ES-I3 (cell line): Measurements from ENCODE around the gene MYO7B.
A peak's percentile ranks its signal among the peaks of the same experiment; 100 is the strongest.

Experiments used
- H3K36me3 ChIP-seq: 2 replicates; pipeline ENCODE4 v1.6.1; 2013; ENCODE audit warnings: mild to moderate bottlenecking, low read length, control low read depth, moderate library complexity; ENCODE audit not compliant: insufficient read depth
- H3K4me1 ChIP-seq: 2 replicates; pipeline ENCODE4 v1.6.1; 2013; ENCODE audit warnings: mild to moderate bottlenecking, control low read depth, low read length; ENCODE audit not compliant: insufficient read depth
- H3K9ac ChIP-seq: 2 replicates; pipeline ENCODE4 v1.6.1; 2013; ENCODE audit warnings: low read depth, mild to moderate bottlenecking, low read length, moderate library complexity
- H3K9me3 ChIP-seq: 2 replicates; pipeline ENCODE4 v1.6.1; 2013; ENCODE audit warnings: mild to moderate bottlenecking, low read length, moderate library complexity; ENCODE audit not compliant: control insufficient read depth, insufficient read depth

The MYO7B gene

DNA sequence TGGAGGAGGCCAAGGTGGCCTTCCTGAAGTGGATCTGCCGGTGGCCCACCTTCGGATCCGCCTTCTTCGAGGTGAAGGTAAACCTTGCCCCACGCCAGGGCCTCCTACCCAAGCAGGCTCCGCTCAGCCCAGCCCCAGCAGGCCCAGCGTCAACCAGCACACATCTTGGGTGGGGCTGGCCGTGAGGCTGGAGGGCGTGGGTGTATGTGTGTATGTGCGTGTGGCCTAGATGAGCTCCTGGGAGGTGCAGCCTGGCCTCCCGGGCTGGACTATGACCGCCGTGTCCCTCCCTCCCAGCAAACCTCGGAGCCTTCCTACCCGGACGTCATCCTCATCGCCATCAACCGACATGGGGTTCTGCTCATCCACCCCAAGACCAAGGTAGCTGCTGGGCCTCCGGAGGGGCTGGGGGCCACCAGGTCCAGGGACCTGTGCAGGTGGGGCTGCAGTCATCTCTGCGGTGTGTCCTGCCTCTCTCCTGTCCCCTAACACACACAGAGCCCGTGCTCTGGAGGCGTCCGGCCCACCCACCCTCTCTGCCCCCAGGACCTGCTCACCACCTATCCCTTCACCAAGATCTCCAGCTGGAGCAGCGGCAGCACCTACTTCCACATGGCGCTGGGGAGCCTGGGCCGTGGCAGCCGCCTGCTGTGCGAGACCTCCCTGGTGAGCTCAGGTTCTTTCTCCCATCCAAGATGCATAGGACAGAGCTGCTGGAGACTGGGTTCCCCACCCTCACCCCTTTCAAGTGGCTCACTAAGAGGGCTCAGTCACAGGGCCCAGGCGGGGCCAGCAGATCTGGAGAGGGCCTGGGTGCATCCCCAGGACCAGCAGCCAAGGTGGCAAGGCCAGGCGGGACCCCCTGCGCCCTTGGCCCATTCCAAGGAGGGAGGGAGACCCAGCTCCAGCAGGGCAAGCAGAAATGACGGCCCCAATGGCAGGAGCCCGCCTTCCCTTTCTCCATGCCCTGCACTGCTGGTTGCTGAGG lies 101.1 kb downstream of the MYO7B start:
- Histone ChIP-seq H3K9me3 (no peaks in the 10 kb centered on the region), H3K4me1 (peaks cover 9% of the 10 kb centered on the region; the same call in 1 of the 2 replicates), H3K36me3 (no peaks in the 10 kb centered on the region), H3K9ac (no peak overlapping the region)

DNA sequence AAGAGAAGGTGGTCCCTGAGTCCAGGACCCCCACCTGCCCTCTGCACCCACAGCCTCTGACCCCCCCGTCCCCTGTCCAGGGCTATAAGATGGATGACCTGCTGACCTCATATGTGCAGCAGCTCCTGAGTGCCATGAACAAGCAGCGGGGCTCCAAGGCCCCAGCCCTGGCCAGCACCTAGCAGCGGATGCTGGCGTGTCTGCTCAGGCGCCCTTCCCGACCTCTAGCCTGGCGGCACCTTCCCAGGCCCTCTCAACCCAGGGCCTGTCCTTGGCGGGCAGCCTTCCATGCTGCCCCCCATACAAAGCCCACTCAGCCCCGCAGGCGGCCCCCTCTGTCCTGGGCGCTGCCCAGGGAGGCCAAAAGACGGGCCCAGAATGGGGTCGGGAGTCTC lies 101.8 kb downstream of the MYO7B start:
- H3K36me3 ChIP-seq: no peaks in the 10 kb centered on the region
- H3K9me3 ChIP-seq: no peaks in the 10 kb centered on the region
- peaks cover 9% of the 10 kb centered on the region; the same call in 1 of the 2 replicates for H3K4me1 ChIP-seq
- H3K9ac ChIP-seq: peak overlapping the region; percentile 25; the same call in 1 of the 2 replicates

DNA sequence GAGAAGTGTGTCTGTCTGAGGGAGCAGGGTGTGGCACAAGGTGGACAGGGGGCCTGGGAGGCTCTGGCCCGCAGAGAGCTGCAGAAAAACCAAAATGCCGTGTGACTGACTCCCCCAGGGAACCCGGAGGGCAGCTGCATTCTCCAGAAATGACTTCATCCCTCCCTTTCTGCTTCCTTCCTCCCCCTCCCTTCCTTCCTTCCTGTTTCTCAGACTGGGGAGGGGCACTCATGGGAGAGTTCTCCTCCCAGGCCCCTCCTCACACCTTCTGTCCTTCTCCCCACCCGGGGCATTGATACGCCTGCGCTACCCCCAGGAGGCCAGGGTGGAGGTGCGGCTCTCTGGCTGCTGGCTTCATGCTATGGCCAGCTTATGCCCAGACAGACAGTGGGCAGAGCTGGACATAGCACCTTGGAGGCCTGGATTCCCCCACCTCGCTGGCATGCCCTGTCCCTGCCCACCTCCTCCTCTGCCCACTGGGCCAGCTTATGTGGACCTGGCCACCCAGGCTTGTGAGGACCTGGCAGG lies 102.3 kb downstream of the MYO7B start:
- Histone ChIP-seq H3K9me3 (no peaks in the 10 kb centered on the region), H3K36me3 (no peaks in the 10 kb centered on the region), H3K4me1 (peaks cover 9% of the 10 kb centered on the region; the same call in 1 of the 2 replicates), H3K9ac (peak overlapping the region; percentile 28; the same call in 1 of the 2 replicates)

DNA sequence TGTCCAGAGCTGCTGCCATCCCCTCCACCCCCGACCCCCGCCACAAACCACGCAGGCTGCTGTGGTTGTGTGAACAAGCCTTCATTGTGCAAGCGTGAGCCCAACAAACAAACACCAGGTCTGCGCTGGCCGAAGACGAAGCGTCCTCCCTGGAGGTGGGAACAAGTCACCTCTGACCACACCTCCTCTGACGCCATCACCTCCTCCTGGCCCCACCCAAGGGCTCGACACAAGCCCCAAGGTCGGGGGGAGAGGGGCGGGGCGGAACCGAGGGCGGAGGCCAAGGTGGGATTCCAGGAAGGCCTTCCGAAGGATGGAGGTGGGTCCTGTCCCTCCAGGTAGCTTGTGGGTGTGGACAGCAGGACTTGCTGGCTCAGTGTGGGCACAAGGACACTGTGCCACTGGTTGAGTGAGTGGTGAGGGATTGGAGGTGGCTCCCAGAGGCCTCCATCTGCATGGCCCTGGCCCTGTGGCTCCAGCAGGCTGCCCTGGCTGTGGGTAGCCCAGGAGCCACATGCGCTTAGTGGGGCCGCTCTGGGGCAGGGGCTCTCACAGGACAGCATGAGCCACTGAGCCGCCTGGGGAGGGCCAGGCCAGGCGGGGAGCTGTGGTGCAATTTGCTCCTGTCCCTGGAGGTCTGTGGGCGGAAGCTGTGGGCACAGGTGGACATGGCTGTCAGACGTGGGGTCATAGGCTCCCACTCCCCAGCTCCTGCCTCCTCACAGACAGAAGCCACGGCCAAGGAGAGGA lies 103.1 kb downstream of the MYO7B start:
- Histone ChIP-seq H3K9ac (peak overlapping the region; percentile 28; the same call in 1 of the 2 replicates), H3K9me3 (no peaks in the 10 kb centered on the region)

DNA sequence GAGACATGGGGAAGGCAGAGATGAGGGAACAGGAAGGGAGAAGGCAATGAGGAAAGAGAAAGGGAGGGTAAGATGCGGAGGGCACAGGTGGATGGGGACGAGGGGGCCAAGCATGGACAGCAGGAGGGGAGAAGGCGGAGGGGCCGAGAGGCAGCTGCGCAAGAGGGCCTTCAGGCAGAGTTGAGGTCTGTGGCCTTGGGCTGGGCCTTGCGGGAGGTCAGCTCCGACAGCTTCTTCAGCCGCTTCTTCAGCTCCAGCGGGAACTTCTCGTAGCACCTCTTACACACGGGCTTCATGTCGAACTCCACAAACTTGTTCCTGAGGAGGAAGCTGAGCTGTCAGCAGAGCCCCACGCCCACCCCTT lies 103.6 kb downstream of the MYO7B start:
- Histone ChIP-seq H3K36me3 (no peaks in the 10 kb centered on the region), H3K9me3 (no peaks in the 10 kb centered on the region), H3K4me1 (peaks cover 9% of the 10 kb centered on the region; the same call in 1 of the 2 replicates), H3K9ac (no peak overlapping the region)

More for the DNA sequence above, 103.1 kb downstream of the MYO7B start:
- no peaks in the 10 kb centered on the region for H3K36me3 ChIP-seq
- peaks cover 9% of the 10 kb centered on the region; the same call in 1 of the 2 replicates for H3K4me1 ChIP-seq

DNA sequence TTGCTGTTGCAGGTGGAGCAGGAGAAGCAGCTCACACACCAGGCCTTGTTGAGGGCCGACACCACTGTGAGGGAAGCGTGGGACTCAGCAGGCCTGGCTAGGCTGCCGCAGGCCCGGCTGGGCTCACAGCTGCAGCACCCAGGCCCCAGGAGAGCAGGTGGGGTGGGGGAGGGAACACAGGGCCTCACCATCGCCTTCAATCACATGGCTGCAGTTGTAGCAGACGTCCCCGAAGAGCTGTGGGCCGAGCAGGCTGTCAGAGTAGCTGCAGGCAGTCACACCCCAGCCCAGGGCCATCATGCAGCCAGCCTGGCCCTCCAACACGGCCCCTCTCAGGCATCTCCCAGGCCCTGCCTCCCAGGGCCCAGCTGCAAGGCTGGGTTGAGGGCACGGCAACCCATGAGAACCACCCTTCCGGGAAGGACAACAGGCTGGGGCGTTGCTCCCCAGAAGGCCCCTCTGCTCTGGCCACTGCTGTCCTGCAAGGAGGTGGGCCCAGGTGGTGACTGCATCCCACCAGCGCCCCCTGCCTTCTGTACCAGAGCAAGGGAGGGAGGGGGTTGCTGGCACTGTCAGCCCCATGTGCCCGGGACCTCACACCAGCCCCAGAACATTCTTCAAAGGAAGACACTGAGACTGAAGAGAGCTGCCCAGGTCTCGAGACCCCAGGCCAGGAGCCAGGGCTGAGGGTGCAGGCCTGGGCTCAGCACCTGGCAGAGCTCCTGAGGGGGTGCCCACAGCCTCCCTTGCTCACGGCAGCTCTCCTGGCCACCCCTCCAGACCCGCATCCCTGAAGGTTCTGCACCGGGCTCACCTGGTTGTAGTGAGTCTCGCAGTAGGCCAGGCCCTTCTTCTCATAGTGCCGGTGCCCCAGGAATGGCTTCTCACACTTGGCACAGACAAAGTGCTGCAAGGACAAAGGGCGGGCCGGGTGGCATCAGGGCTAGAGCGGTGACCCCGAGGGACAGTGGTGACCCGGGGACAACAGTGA lies 104.9 kb downstream of the MYO7B start:
- Histone ChIP-seq H3K4me1 (peaks cover 9% of the 10 kb centered on the region; the same call in 1 of the 2 replicates), H3K9me3 (no peaks in the 10 kb centered on the region), H3K9ac (no peak overlapping the region), H3K36me3 (no peaks in the 10 kb centered on the region)

DNA sequence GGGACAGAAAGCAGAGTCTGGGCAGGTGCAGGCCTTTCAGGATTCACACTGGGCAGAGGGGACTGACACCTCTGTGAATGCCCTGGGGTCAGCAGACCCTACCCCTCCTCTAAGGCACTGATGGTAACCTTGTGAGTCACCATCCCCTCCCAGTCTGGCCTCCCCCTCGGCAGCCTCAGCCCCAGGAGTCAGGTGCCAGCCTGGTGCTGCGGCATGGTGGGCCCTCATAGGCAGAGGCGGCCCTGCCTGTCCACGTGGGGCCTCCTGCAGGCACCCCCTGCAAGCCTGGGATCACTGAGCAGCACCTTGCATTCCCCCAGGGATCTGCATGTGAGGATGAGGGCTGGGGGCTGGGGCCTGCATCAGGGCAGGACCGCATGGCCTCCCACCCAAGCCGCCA lies 105.7 kb downstream of the MYO7B start:
- no peaks in the 10 kb centered on the region for H3K9me3 ChIP-seq
- no peaks in the 10 kb centered on the region for H3K36me3 ChIP-seq
- peaks cover 9% of the 10 kb centered on the region; the same call in 1 of the 2 replicates for H3K4me1 ChIP-seq
- no peak overlapping the region for H3K9ac ChIP-seq

DNA sequence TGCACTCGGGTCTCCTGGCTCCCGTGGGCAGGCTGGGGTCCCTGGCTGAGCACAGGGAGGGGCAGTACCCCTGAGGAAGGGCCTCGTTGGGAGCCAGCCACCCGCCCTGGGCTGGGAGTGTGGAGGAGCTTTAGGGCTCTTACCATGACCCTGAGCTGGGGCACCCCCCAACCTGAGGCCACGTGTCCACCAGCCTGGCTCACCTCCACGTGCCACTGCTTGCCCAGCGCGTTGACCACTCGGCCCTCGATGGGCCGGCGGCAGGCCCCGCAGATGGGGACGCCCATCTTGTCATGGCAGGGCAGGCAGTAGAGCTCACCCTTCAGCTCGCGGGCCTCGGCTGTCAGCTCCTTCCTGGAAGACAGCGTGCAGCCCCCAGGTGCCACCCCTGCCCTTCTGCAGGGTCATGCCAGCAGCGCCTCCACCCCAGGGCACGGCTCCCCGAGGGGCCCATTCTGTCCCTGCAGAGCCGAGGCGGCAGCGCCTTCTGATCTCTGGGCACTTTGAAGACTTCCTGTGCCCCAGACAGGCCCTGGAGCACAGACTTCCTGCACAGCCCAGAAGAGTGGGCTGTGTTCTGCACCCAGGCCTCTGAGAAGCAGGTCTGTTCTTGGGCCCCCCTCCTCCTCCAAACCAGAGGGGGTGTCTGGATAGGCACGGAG lies 106.5 kb downstream of the MYO7B start:
- Histone ChIP-seq H3K9ac (no peak overlapping the region), H3K36me3 (no peaks in the 10 kb centered on the region), H3K4me1 (peaks cover 6% of the 10 kb centered on the region; the same call in 1 of the 2 replicates), H3K9me3 (no peaks in the 10 kb centered on the region)

DNA sequence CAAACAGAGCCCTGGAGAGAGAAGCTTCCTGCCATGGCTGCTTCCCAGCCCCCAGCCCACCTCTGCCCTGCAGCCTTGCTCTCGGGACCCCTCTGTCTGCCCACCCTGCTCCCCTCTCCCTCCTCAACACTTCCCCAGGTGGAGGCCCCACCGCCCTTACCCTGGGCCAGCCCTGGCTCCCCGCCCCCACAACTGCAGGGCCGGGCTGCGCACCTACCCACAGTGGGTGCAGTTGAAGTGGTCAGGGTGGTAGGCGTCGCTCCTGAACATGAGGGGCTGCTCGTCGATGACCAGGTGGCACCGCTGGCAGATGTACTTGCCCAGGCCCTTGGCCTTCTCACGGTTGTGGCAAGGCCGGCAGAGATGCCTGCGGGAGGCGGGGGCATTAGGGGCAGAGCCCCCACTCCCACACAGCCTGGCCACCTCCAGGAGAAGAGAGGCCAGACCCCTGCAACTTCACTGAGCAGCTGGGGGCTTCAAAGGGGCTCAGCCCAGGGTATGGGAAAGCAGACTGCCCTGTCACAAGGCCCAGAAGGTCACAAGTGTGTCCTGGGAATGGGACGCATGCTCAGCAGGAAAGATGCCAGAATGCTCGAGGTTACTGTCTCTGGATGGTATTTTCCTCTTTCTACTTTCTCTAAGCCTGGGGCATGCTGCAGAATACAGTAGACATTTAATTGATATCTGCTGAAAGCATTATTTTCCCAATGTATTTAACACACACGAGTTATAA lies 107.4 kb downstream of the MYO7B start:
- no peak overlapping the region for H3K9ac ChIP-seq
- no peaks in the 10 kb centered on the region; the same call in 1 of the 2 replicates for H3K4me1 ChIP-seq
- no peaks in the 10 kb centered on the region for H3K9me3 ChIP-seq
- no peaks in the 10 kb centered on the region for H3K36me3 ChIP-seq

DNA sequence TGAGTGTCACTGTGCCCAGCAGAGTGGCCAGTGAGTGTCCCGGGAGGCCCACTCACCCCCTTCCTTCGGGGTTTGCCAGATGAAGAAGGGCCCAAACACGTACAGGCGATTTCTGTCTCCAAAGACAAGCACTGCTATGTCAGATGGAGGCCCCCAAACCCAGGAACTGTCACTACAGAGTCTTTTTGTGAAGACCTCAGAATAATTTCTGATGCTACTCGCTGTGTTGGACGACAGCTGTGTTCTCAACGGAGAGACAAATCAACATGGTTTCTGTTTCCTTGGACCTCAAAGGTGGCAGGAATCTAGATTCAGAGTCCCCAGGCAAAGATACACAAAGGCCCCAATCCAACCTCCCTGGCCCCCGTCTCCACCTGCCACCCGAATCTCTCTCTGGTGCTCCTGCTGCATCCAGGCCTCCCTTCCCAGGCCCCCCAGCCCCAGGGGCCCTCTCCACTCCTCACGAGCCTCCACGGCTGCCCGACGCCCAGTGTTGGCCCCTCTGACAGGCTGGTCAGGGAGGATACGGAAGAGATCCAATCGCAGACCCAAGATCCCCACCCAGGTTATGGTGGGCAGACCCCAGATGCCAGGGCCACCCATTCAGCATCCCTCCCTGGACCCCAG lies 108.1 kb downstream of the MYO7B start:
- no peaks in the 10 kb centered on the region for H3K36me3 ChIP-seq
- H3K9ac ChIP-seq: no peak overlapping the region
- H3K4me1 ChIP-seq: no peaks in the 10 kb centered on the region
- H3K9me3 ChIP-seq: no peaks in the 10 kb centered on the region

DNA sequence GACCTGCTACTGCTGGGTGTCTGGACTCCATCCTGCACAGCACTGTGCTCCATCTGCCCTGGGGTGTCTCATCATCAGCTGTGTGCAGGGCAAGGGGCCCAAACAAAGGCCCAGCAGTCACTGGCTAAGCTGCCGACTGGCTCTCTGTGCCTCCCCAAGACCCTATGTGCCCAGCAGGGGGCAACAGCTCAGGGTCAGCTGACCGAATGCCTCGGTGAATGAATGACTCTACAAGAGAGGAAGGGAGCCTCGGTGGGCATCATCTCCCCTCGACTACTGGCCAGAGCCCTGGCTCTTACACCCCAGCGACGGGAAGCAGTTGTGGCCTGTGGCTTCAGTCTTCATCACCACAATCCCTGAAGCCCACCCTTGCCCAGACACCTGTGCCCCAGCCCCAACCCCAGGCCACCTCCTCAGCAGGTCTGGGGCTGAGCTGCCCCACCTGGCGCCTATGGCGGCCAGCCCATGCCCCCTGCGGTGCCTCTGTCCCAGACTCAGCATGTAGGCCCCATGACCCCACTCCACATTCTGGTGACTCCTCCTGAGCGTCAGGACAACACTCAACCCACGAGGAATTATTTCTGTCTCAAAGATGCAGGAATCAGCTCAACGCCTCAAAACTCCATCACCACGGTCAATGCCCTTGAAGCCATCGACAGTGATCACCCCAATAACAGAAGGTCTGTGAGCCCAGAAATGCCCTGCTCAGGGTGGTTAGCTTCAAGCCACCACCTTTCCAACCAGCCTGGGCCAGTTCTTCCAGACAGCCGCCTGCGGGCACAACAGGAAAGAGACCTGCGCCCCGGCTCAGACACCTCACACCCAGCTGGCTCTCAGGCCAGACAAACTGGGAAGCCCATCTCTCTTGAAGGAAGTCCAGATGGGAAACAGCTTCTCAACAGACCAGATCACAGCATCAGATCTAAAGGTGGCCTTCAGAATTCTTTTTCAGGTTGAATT lies 108.9 kb downstream of the MYO7B start:
- no peaks in the 10 kb centered on the region for H3K9me3 ChIP-seq
- H3K4me1 ChIP-seq: no peaks in the 10 kb centered on the region
- H3K36me3 ChIP-seq: no peaks in the 10 kb centered on the region
- no peak overlapping the region for H3K9ac ChIP-seq
